ENCODE results near the gene PDZD4. TPM values are rescaled to one million over a fixed set of nuclear protein-coding genes. Genes with fewer than 3 reads are reported as not detected.

The PDZD4 gene
- total and polyA plus RNA-seq, 12 donors, result 0.69 to 39.2 (median 3.7) TPM

GRCh38 chrX:153827903-153828302 lies 2.4 kb downstream of the PDZD4 start:
- no peak overlapping the region for H3K4me3 ChIP-seq
- H3K36me3 ChIP-seq (replicated peaks in 1 of 2), result no peaks in the 10 kb centered on the region
- intact Hi-C loops (cut with DNase I), result no loop called here
- TF ChIP-seq, protein P1, sequence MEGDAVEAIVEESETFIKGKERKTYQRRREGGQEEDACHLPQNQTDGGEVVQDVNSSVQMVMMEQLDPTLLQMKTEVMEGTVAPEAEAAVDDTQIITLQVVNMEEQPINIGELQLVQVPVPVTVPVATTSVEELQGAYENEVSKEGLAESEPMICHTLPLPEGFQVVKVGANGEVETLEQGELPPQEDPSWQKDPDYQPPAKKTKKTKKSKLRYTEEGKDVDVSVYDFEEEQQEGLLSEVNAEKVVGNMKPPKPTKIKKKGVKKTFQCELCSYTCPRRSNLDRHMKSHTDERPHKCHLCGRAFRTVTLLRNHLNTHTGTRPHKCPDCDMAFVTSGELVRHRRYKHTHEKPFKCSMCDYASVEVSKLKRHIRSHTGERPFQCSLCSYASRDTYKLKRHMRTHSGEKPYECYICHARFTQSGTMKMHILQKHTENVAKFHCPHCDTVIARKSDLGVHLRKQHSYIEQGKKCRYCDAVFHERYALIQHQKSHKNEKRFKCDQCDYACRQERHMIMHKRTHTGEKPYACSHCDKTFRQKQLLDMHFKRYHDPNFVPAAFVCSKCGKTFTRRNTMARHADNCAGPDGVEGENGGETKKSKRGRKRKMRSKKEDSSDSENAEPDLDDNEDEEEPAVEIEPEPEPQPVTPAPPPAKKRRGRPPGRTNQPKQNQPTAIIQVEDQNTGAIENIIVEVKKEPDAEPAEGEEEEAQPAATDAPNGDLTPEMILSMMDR (IDR thresholded peaks at IDR 0.05), result no peak
- no peak for TF ChIP-seq POLR2A (IDR thresholded peaks at IDR 0.05)
- no peaks in the 10 kb centered on the region for H3K4me1 ChIP-seq (replicated peaks in 1 of 2)
- peaks cover 45% of the 10 kb centered on the region for H3K27me3 ChIP-seq
- no peak for DNase-seq
- H3K9me3 ChIP-seq (replicated peaks in 1 of 3), result no peaks in the 10 kb centered on the region
- 57 to 100% (median 81%) methylated on average over 1 to 9 of the region's 9 CpGs for WGBS, 4 donors
- no peak overlapping the region for H3K27ac ChIP-seq

DNA sequence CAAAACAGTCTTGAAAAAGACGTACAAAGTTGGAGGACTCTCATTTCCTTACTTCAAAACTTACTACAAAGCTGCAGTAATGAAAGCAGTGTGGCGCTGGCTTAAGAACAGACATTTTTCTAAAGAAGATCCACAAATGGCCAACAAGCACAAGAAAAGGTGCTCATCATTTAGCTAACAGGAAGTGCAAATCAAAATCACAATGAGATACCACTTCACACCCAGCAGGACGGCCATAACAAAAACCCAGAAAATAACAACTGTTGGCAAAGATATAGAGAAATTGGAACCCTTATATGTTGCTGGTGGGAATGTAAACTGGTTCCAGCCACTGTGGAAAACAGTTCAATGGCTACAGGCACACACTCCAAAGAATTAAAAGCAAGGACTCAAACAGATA lies 3.3 kb downstream of the PDZD4 start:
- intact Hi-C loops (cut with DNase I), result no loop called here
- no peak for TF ChIP-seq POLR2A (IDR thresholded peaks at IDR 0.05)
- TF ChIP-seq, protein P1 (IDR thresholded peaks at IDR 0.05), result no peak
- 60 to 80% (median 75%) methylated on average over 3 of the region's 3 CpGs for WGBS, 4 donors
- DNase-seq, result no peak
- Histone ChIP-seq H3K27me3 (peaks cover 41% of the 10 kb centered on the region), H3K9me3 (replicated peaks in 1 of 3) (no peaks in the 10 kb centered on the region), H3K4me3 (no peak overlapping the region), H3K4me1 (replicated peaks in 1 of 2) (no peaks in the 10 kb centered on the region), H3K27ac (no peak overlapping the region), H3K36me3 (replicated peaks in 1 of 2) (no peaks in the 10 kb centered on the region)

GRCh38 chrX:153825042-153825441 lies 5.3 kb downstream of the PDZD4 start:
- WGBS, 4 donors, result 75 to 84% (median 78%) methylated on average over 6 to 8 of the region's 8 CpGs; no CpG with 5 or more reads in 1 of the 4 donors
- Histone ChIP-seq H3K27ac (no peak overlapping the region), H3K27me3 (peaks cover 38% of the 10 kb centered on the region), H3K4me1 (replicated peaks in 1 of 2) (no peaks in the 10 kb centered on the region), H3K4me3 (no peak overlapping the region), H3K9me3 (replicated peaks in 1 of 3) (no peaks in the 10 kb centered on the region), H3K36me3 (replicated peaks in 1 of 2) (no peaks in the 10 kb centered on the region)
- no peak for DNase-seq
- no peak for TF ChIP-seq POLR2A (IDR thresholded peaks at IDR 0.05)
- TF ChIP-seq, protein P1 (IDR thresholded peaks at IDR 0.05), result no peak
- intact Hi-C loops (cut with DNase I), result no loop called here

GRCh38 chrX:153824348-153824747 lies 6.0 kb downstream of the PDZD4 start:
- intact Hi-C loops (cut with DNase I), result no loop called here
- Histone ChIP-seq H3K36me3 (replicated peaks in 1 of 2) (no peaks in the 10 kb centered on the region), H3K4me1 (replicated peaks in 1 of 2) (peaks cover 0 to 2% of the 10 kb centered on the region in 2 donors), H3K9me3 (replicated peaks in 1 of 3) (no peaks in the 10 kb centered on the region), H3K4me3 (no peak overlapping the region), H3K27me3 (peaks cover 35% of the 10 kb centered on the region), H3K27ac (no peak overlapping the region)
- no peak for DNase-seq
- TF ChIP-seq POLR2A (IDR thresholded peaks at IDR 0.05), result no peak
- TF ChIP-seq, protein P1 (IDR thresholded peaks at IDR 0.05), result no peak
- 83 to 90% (median 89%) methylated on average over 10 of the region's 10 CpGs; no CpG with 5 or more reads in 1 of the 4 donors for WGBS, 4 donors
